HEK293 (cell line): Measurements from ENCODE around the gene TTC7B.
A peak's percentile ranks its signal among the peaks of the same experiment; 100 is the strongest.

Source experiments
- CTCF ChIA-PET: fragments of 350-600 bp; formaldehyde crosslinking; extraction: SDS; loops from one replicate; lab custom pipeline; 2021; ENCODE audit warnings: antibody characterized with exemption; lab: Yijun Ruan, JAX
- POLR2A ChIA-PET: fragments of 300-600 bp; formaldehyde crosslinking; extraction: SDS; loops from one replicate; lab custom pipeline; 2020; ENCODE audit warnings: antibody characterized with exemption, inconsistent platforms; lab: Yijun Ruan, JAX
- H3K27ac ChIP-seq: fragments of 200-500 bp; sonication (Bioruptor generic); 2 replicates; pipeline ENCODE4 v1.5.1; 2014; ENCODE audit warnings: low read depth, low read length, control low read depth, inconsistent platforms; ENCODE audit errors: extremely low read depth
- H3K36me3 ChIP-seq, 2 experiments: fragments of 200-500 bp in 1 of 2; sonication (Bioruptor generic) in 1 of 2; 1 replicate in 1 of 2; 2 replicates in 1 of 2; pipeline ENCODE4 v1.5.1; 2014 to 2017; ENCODE audit warnings: inconsistent platforms in 2 of 2, low read length in 2 of 2; ENCODE audit not compliant: control insufficient read depth in 2 of 2, insufficient read depth in 1 of 2
- H3K4me1 ChIP-seq: fragments of 200-500 bp; sonication (Bioruptor generic); 2 replicates; pipeline ENCODE4 v1.5.1; 2014; ENCODE audit warnings: mild to moderate bottlenecking, low read length, inconsistent platforms; ENCODE audit not compliant: control insufficient read depth, insufficient read depth
- H3K4me3 ChIP-seq: 2 replicates; pipeline ENCODE4 v1.5.1; 2011; ENCODE audit warnings: low read depth, mild to moderate bottlenecking, control low read depth, low read length, moderate library complexity
- H3K9me3 ChIP-seq: fragments of 200-500 bp; sonication (Bioruptor generic); 2 replicates; pipeline ENCODE4 v1.5.1; 2014; ENCODE audit warnings: low read depth, low read length, inconsistent platforms; ENCODE audit not compliant: control insufficient read depth, insufficient read depth
- GLI2 ChIP-seq: fragments of 450-650 bp; formaldehyde crosslinking; IDR thresholded peaks from 2 replicates; pipeline ENCODE4; 2017; ENCODE audit warnings: missing biosample characterization, missing genetic modification characterization, low read depth, borderline replicate concordance
- GLI4 ChIP-seq: fragments of 450-650 bp; formaldehyde crosslinking; IDR thresholded peaks from 2 replicates; pipeline ENCODE4 v1.5.1; 2016; ENCODE audit warnings: missing biosample characterization, missing genetic modification characterization
- HOXA7 ChIP-seq: sonication (generic); formaldehyde crosslinking; IDR thresholded peaks from 2 replicates; pipeline ENCODE4 v1.8.1; 2022; ENCODE audit warnings: missing genetic modification reagents, borderline replicate concordance
- HOXD13 ChIP-seq: sonication (generic); formaldehyde crosslinking; IDR thresholded peaks from 2 replicates; pipeline ENCODE4 v1.8.0; 2022; ENCODE audit warnings: missing genetic modification reagents, borderline replicate concordance
- KLF7 ChIP-seq: fragments of 450-650 bp; formaldehyde crosslinking; IDR thresholded peaks from 2 replicates; pipeline ENCODE4 v1.5.1; 2016; ENCODE audit warnings: missing biosample characterization, missing genetic modification characterization, borderline replicate concordance
- MZF1 ChIP-seq: fragments of 450-650 bp; formaldehyde crosslinking; IDR thresholded peaks from 2 replicates; pipeline ENCODE4 v1.5.1; 2017; ENCODE audit warnings: missing biosample characterization, missing genetic modification characterization, borderline replicate concordance
- OSR2 ChIP-seq: fragments of 450-650 bp; formaldehyde crosslinking; IDR thresholded peaks from 2 replicates; pipeline ENCODE4 v1.5.1; 2016; ENCODE audit warnings: missing biosample characterization, missing genetic modification characterization
- RBAK ChIP-seq: fragments of 450-650 bp; formaldehyde crosslinking; IDR thresholded peaks from 2 replicates; pipeline ENCODE4 v1.5.1; 2016; ENCODE audit warnings: missing biosample characterization, missing genetic modification characterization
- ZBTB1 ChIP-seq: fragments of 450-650 bp; formaldehyde crosslinking; IDR thresholded peaks from 2 replicates; pipeline ENCODE4 v1.5.1; 2016; ENCODE audit warnings: missing biosample characterization, missing genetic modification characterization
- ZFP37 ChIP-seq: fragments of 450-650 bp; formaldehyde crosslinking; IDR thresholded peaks from 2 replicates; pipeline ENCODE4 v1.5.1; 2016; ENCODE audit warnings: missing biosample characterization, missing genetic modification characterization
- ZFP41 ChIP-seq: fragments of 450-650 bp; formaldehyde crosslinking; IDR thresholded peaks from 2 replicates; pipeline ENCODE4 v1.5.1; 2016; ENCODE audit warnings: missing biosample characterization, missing genetic modification characterization, borderline replicate concordance
- ZNF114 ChIP-seq: fragments of 450-650 bp; formaldehyde crosslinking; IDR thresholded peaks from 2 replicates; pipeline ENCODE4 v1.5.0; 2017; ENCODE audit warnings: missing biosample characterization, missing genetic modification characterization
- ZNF133 ChIP-seq: fragments of 450-650 bp; formaldehyde crosslinking; IDR thresholded peaks from 2 replicates; pipeline ENCODE4 v1.5.1; 2016; ENCODE audit warnings: missing biosample characterization, missing genetic modification characterization
- ZNF16 ChIP-seq: fragments of 450-650 bp; formaldehyde crosslinking; IDR thresholded peaks from 2 replicates; pipeline ENCODE4 v1.5.1; 2016; ENCODE audit warnings: low read depth, missing biosample characterization, missing genetic modification characterization
- ZNF202 ChIP-seq: fragments of 450-650 bp; formaldehyde crosslinking; IDR thresholded peaks from 2 replicates; pipeline ENCODE4 v1.5.1; 2016; ENCODE audit warnings: missing biosample characterization, missing genetic modification characterization, borderline replicate concordance
- ZNF394 ChIP-seq: fragments of 450-650 bp; formaldehyde crosslinking; IDR thresholded peaks from 2 replicates; pipeline ENCODE4 v1.5.1; 2016; ENCODE audit warnings: missing biosample characterization, missing genetic modification characterization, mild to moderate bottlenecking, moderate library complexity, borderline replicate concordance
- ZNF473 ChIP-seq: fragments of 450-650 bp; formaldehyde crosslinking; IDR thresholded peaks from 2 replicates; pipeline ENCODE4 v1.5.1; 2017; ENCODE audit warnings: missing biosample characterization, missing genetic modification characterization
- ZNF510 ChIP-seq: fragments of 450-650 bp; formaldehyde crosslinking; IDR thresholded peaks from 2 replicates; pipeline ENCODE4 v1.5.1; 2018; ENCODE audit warnings: mild to moderate bottlenecking, missing genetic modification characterization, missing biosample characterization; ENCODE audit not compliant: insufficient replicate concordance
- ZNF530 ChIP-seq: fragments of 450-650 bp; formaldehyde crosslinking; IDR thresholded peaks from 2 replicates; pipeline ENCODE4 v1.5.1; 2016; ENCODE audit warnings: low read depth, missing biosample characterization, missing genetic modification characterization
- ZNF544 ChIP-seq: fragments of 450-650 bp; formaldehyde crosslinking; IDR thresholded peaks from 2 replicates; pipeline ENCODE4 v1.5.0; 2017; ENCODE audit warnings: missing biosample characterization, missing genetic modification characterization
- ZNF560 ChIP-seq: fragments of 450-650 bp; formaldehyde crosslinking; IDR thresholded peaks from 2 replicates; pipeline ENCODE4 v1.5.1; 2017; ENCODE audit warnings: missing biosample characterization, missing genetic modification characterization, borderline replicate concordance
- ZNF610 ChIP-seq: fragments of 450-650 bp; formaldehyde crosslinking; IDR thresholded peaks from 2 replicates; pipeline ENCODE4 v1.5.1; 2016; ENCODE audit warnings: missing biosample characterization, missing genetic modification characterization, borderline replicate concordance
- ZNF626 ChIP-seq: fragments of 450-650 bp; sonication (Bioruptor Pico); formaldehyde crosslinking; IDR thresholded peaks from 2 replicates; pipeline ENCODE4 v1.5.1; 2018; ENCODE audit warnings: missing biosample characterization, missing genetic modification characterization, inconsistent platforms
- ZNF629 ChIP-seq: fragments of 450-650 bp; formaldehyde crosslinking; IDR thresholded peaks from 2 replicates; pipeline ENCODE4 v1.5.1; 2017; ENCODE audit warnings: missing biosample characterization, missing genetic modification characterization
- ZNF660 ChIP-seq: fragments of 450-650 bp; IDR thresholded peaks from 2 replicates; pipeline ENCODE4 v1.5.1; 2018; ENCODE audit warnings: missing biosample characterization, mild to moderate bottlenecking, missing genetic modification characterization
- ZNF791 ChIP-seq: fragments of 450-650 bp; formaldehyde crosslinking; IDR thresholded peaks from 2 replicates; pipeline ENCODE4 v1.5.1; 2016; ENCODE audit warnings: missing biosample characterization, missing genetic modification characterization
- TF ChIP-seq, protein P1 (sequence below): IDR thresholded peaks from 2 replicates; pipeline ENCODE4 v1.6.1; 2011; ENCODE audit warnings: mild to moderate bottlenecking, low read depth, low read length, borderline replicate concordance
- TF ChIP-seq, protein P2 (sequence below): fragments of 450-650 bp; formaldehyde crosslinking; IDR thresholded peaks from 2 replicates; pipeline ENCODE4 v1.5.1; 2017; ENCODE audit warnings: missing biosample characterization, missing genetic modification characterization
- TF ChIP-seq, protein P3 (sequence below): fragments of 450-650 bp; formaldehyde crosslinking; IDR thresholded peaks from 2 replicates; pipeline ENCODE4 v1.5.1; 2017; ENCODE audit warnings: missing biosample characterization, missing genetic modification characterization
- TF ChIP-seq, protein P4 (sequence below): fragments of 450-650 bp; formaldehyde crosslinking; IDR thresholded peaks from 2 replicates; pipeline ENCODE4 v1.5.1; 2016; ENCODE audit warnings: missing biosample characterization, missing genetic modification characterization
- TF ChIP-seq, protein P5 (sequence below): fragments of 450-650 bp; formaldehyde crosslinking; conservative IDR thresholded peaks from 2 replicates; pipeline ENCODE4 v1.5.1; 2016; ENCODE audit warnings: low read depth, missing biosample characterization, missing genetic modification characterization

The TTC7B gene

DNA sequence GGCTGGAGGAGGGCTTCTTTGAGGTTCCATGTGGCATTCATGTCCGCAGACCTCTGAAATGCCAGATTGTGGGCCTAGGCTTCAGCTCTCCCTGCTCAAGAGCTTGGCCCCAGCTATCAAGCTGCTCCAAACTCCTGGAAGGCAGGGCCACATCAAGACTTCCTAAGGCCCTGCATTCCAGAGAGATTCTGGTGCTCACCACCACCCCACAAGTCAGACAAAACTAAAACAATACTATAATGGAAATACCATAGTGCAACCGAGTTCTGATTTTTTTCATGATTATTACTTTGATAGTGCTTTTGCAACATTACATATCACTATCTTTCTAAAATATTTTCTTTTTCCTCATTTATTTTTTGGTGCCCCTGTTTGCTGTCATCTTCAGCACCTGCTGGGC lies 333.1 kb downstream of the TTC7B start (continued):
- TF ChIP-seq ZNF473 (tag by site-specific recombination) (no peak), RBAK (tag by site-specific recombination) (no peak), ZNF394 (tag by site-specific recombination) (no peak), GLI4 (tag by site-specific recombination) (no peak), GLI2 (no peak), ZNF544 (no peak), ZNF16 (tag by site-specific recombination) (no peak), ZNF510 (tag by site-specific recombination) (no peak), HOXD13 (CRISPR knock-in tag) (no peak), ZNF610 (tag by site-specific recombination) (no peak), ZNF629 (tag by site-specific recombination) (no peak), ZNF660 (tag by site-specific recombination) (no peak), ZNF791 (tag by site-specific recombination) (no peak)
- TF ChIP-seq, all 188 proteins: peak for 0

DNA sequence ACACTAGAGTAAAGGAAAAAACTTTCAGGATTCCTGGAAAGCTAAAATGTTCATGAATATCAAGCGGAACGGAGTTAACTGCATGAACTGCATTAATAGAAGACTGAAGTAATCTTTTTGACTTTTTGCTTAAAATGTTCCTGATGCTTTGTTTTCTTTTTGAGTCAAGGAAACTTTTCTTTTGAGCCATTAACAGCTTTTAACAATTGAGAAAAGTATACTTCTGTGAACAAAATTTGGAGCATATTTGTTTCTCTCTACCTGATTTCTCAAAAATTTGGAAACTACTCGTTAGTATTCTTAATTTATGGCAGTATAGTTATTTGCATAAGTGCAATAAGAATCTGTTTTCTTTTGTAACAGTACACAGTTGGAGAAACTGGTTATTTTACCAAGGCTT lies 340.9 kb downstream of the TTC7B start:
- Histone ChIP-seq H3K9me3 (no peaks in the 10 kb centered on the region), H3K36me3 (no peaks in the 10 kb centered on the region), H3K4me1 (no peaks in the 10 kb centered on the region), H3K27ac (no peak overlapping the region), H3K4me3 (no peak overlapping the region)
- CTCF ChIA-PET: interaction anchor here (0.9 kb wide), 1 partner anchor 1733 kb away, joined by 3 read pairs; no protein-coding TSS in a partner anchor
- POLR2A ChIA-PET: no interaction called here
- TF ChIP-seq ZNF626 (tag by site-specific recombination) (0 out of 2 replicates have a peak, but pooled peaks have one; percentile 11), ZFP41 (tag by site-specific recombination) (no peak), ZNF114 (tag by site-specific recombination) (no peak), KLF7 (tag by site-specific recombination) (no peak), ZFP37 (tag by site-specific recombination) (no peak), ZNF394 (tag by site-specific recombination) (no peak), MZF1 (tag by site-specific recombination) (no peak), ZBTB1 (tag by site-specific recombination) (no peak), ZNF133 (tag by site-specific recombination) (no peak), OSR2 (tag by site-specific recombination) (no peak), ZNF202 (no peak), HOXA7 (CRISPR knock-in tag) (no peak), ZNF530 (tag by site-specific recombination) (no peak), ZNF560 (tag by site-specific recombination) (no peak)
- TF ChIP-seq, protein P1, sequence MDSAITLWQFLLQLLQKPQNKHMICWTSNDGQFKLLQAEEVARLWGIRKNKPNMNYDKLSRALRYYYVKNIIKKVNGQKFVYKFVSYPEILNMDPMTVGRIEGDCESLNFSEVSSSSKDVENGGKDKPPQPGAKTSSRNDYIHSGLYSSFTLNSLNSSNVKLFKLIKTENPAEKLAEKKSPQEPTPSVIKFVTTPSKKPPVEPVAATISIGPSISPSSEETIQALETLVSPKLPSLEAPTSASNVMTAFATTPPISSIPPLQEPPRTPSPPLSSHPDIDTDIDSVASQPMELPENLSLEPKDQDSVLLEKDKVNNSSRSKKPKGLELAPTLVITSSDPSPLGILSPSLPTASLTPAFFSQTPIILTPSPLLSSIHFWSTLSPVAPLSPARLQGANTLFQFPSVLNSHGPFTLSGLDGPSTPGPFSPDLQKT: no peak
- TF ChIP-seq, protein P2, sequence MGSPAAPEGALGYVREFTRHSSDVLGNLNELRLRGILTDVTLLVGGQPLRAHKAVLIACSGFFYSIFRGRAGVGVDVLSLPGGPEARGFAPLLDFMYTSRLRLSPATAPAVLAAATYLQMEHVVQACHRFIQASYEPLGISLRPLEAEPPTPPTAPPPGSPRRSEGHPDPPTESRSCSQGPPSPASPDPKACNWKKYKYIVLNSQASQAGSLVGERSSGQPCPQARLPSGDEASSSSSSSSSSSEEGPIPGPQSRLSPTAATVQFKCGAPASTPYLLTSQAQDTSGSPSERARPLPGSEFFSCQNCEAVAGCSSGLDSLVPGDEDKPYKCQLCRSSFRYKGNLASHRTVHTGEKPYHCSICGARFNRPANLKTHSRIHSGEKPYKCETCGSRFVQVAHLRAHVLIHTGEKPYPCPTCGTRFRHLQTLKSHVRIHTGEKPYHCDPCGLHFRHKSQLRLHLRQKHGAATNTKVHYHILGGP (tag by site-specific recombination): peak; percentile 41; the same call in 1 of the 2 replicates
- TF ChIP-seq, protein P3, sequence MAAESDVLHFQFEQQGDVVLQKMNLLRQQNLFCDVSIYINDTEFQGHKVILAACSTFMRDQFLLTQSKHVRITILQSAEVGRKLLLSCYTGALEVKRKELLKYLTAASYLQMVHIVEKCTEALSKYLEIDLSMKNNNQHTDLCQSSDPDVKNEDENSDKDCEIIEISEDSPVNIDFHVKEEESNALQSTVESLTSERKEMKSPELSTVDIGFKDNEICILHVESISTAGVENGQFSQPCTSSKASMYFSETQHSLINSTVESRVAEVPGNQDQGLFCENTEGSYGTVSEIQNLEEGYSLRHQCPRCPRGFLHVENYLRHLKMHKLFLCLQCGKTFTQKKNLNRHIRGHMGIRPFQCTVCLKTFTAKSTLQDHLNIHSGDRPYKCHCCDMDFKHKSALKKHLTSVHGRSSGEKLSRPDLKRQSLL (tag by site-specific recombination): no peak
- TF ChIP-seq, protein P4, sequence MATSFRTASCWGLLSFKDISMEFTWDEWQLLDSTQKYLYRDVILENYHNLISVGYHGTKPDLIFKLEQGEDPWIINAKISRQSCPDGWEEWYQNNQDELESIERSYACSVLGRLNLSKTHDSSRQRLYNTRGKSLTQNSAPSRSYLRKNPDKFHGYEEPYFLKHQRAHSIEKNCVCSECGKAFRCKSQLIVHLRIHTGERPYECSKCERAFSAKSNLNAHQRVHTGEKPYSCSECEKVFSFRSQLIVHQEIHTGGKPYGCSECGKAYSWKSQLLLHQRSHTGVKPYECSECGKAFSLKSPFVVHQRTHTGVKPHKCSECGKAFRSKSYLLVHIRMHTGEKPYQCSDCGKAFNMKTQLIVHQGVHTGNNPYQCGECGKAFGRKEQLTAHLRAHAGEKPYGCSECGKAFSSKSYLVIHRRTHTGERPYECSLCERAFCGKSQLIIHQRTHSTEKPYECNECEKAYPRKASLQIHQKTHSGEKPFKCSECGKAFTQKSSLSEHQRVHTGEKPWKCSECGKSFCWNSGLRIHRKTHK (tag by site-specific recombination): peak; percentile 53; the same call in 1 of the 2 replicates
- TF ChIP-seq, protein P5, sequence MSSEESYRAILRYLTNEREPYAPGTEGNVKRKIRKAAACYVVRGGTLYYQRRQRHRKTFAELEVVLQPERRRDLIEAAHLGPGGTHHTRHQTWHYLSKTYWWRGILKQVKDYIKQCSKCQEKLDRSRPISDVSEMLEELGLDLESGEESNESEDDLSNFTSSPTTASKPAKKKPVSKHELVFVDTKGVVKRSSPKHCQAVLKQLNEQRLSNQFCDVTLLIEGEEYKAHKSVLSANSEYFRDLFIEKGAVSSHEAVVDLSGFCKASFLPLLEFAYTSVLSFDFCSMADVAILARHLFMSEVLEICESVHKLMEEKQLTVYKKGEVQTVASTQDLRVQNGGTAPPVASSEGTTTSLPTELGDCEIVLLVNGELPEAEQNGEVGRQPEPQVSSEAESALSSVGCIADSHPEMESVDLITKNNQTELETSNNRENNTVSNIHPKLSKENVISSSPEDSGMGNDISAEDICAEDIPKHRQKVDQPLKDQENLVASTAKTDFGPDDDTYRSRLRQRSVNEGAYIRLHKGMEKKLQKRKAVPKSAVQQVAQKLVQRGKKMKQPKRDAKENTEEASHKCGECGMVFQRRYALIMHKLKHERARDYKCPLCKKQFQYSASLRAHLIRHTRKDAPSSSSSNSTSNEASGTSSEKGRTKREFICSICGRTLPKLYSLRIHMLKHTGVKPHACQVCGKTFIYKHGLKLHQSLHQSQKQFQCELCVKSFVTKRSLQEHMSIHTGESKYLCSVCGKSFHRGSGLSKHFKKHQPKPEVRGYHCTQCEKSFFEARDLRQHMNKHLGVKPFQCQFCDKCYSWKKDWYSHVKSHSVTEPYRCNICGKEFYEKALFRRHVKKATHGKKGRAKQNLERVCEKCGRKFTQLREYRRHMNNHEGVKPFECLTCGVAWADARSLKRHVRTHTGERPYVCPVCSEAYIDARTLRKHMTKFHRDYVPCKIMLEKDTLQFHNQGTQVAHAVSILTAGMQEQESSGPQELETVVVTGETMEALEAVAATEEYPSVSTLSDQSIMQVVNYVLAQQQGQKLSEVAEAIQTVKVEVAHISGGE (tag by site-specific recombination): no peak
